H9 (cell line): Measurements from ENCODE around the gene SNW1. TPM values are rescaled to one million over a fixed set of nuclear protein-coding genes. Genes with fewer than 3 reads are reported as not detected.

ENCODE experiments used
- DNase-seq: peaks from one replicate; pipeline ENCODE4 v3.0.0-alpha.2; 2017
- H2AFZ ChIP-seq: one replicate; pipeline ENCODE4 v1.6.1; 2013; ENCODE audit warnings: mild to moderate bottlenecking, low read length, control low read depth, moderate library complexity
- H2AK5ac ChIP-seq: 2 replicates; pipeline ENCODE4 v1.6.1; 2013; ENCODE audit warnings: low read length, control low read depth, mixed read lengths; ENCODE audit not compliant: insufficient read length
- H2BK120ac ChIP-seq: one replicate; pipeline ENCODE4 v1.6.1; 2013; ENCODE audit warnings: low read depth, mild to moderate bottlenecking, low read length, control low read depth, inconsistent platforms; ENCODE audit not compliant: poor library complexity, severe bottlenecking
- H2BK12ac ChIP-seq: 2 replicates; pipeline ENCODE4 v1.6.1; 2013; ENCODE audit warnings: low read length, control low read depth, mixed read lengths, low read depth; ENCODE audit not compliant: insufficient read length
- H2BK15ac ChIP-seq: 2 replicates; pipeline ENCODE4 v1.6.1; 2013; ENCODE audit warnings: low read depth, low read length, control low read depth
- H2BK20ac ChIP-seq: one replicate; pipeline ENCODE4 v1.6.1; 2013; ENCODE audit warnings: low read depth, mild to moderate bottlenecking, low read length, control low read depth, inconsistent platforms; ENCODE audit not compliant: poor library complexity, severe bottlenecking
- H2BK5ac ChIP-seq: 2 replicates; pipeline ENCODE4 v1.6.1; 2013; ENCODE audit warnings: low read length, control low read depth, mixed read lengths; ENCODE audit not compliant: insufficient read length
- H3K14ac ChIP-seq: 2 replicates; pipeline ENCODE4 v1.6.1; 2013; ENCODE audit warnings: low read length, control low read depth; ENCODE audit not compliant: insufficient read depth
- H3K18ac ChIP-seq: 2 replicates; pipeline ENCODE4 v1.6.1; 2013; ENCODE audit warnings: low read depth, mild to moderate bottlenecking, mixed read lengths, low read length, control low read depth; ENCODE audit not compliant: insufficient read length
- H3K23ac ChIP-seq: 2 replicates; pipeline ENCODE4 v1.6.1; 2013; ENCODE audit warnings: low read length, control low read depth, mixed read lengths, low read depth; ENCODE audit not compliant: insufficient read length
- H3K23me2 ChIP-seq: 2 replicates; pipeline ENCODE4 v1.6.1; 2013; ENCODE audit warnings: low read depth, mild to moderate bottlenecking, mixed read lengths, low read length, control low read depth; ENCODE audit not compliant: insufficient read length, poor library complexity, severe bottlenecking
- H3K27ac ChIP-seq: 2 replicates; pipeline ENCODE4 v1.5.1; 2013; ENCODE audit warnings: low read length, control low read depth, mixed read lengths, low read depth; ENCODE audit not compliant: insufficient read length
- H3K27me3 ChIP-seq: 2 replicates; pipeline ENCODE4 v1.6.1; 2013; ENCODE audit warnings: low read length, control low read depth, inconsistent platforms; ENCODE audit not compliant: insufficient read depth
- H3K4ac ChIP-seq: 2 replicates; pipeline ENCODE4 v1.6.1; 2013; ENCODE audit warnings: low read depth, mild to moderate bottlenecking, control low read depth, inconsistent platforms, low read length, moderate library complexity
- H3K4me1 ChIP-seq: 2 replicates; pipeline ENCODE4 v1.6.1; 2013; ENCODE audit warnings: low read length, control low read depth, inconsistent platforms; ENCODE audit not compliant: insufficient read depth
- H3K4me2 ChIP-seq: 2 replicates; pipeline ENCODE4 v1.6.1; 2013; ENCODE audit warnings: low read length, control low read depth, mixed read lengths; ENCODE audit not compliant: insufficient read length, insufficient read depth
- H3K56ac ChIP-seq: 2 replicates; pipeline ENCODE4 v1.6.1; 2013; ENCODE audit warnings: low read depth, mild to moderate bottlenecking, mixed read lengths, low read length, control low read depth; ENCODE audit not compliant: insufficient read length
- H3K79me1 ChIP-seq: 2 replicates; pipeline ENCODE4 v1.6.1; 2013; ENCODE audit warnings: low read depth, mild to moderate bottlenecking, moderate library complexity, low read length, control low read depth, inconsistent platforms; ENCODE audit not compliant: insufficient read depth, poor library complexity, severe bottlenecking
- H3K79me2 ChIP-seq: 2 replicates; pipeline ENCODE4 v1.6.1; 2013; ENCODE audit warnings: low read length, control low read depth, inconsistent platforms; ENCODE audit not compliant: insufficient read depth
- H3K9ac ChIP-seq: 2 replicates; pipeline ENCODE4 v1.6.1; 2013; ENCODE audit warnings: low read length, control low read depth, mixed read lengths; ENCODE audit not compliant: insufficient read length; ENCODE audit errors: extremely low read depth
- H3K9me3 ChIP-seq: one replicate; pipeline ENCODE4 v1.6.1; 2013; ENCODE audit warnings: low read depth, low read length, inconsistent platforms; ENCODE audit not compliant: control insufficient read depth
- H3T11ph ChIP-seq: one replicate; pipeline ENCODE4 v1.6.1; 2013; ENCODE audit warnings: mild to moderate bottlenecking, low read length, control low read depth, inconsistent platforms
- H4K20me1 ChIP-seq: one replicate; pipeline ENCODE4 v1.6.1; 2013; ENCODE audit not compliant: control insufficient read depth, insufficient read length, insufficient read depth
- H4K5ac ChIP-seq: 2 replicates; pipeline ENCODE4 v1.6.1; 2013; ENCODE audit warnings: low read depth, mild to moderate bottlenecking, mixed read lengths, low read length, control low read depth; ENCODE audit not compliant: insufficient read length
- H4K8ac ChIP-seq: replicated peaks from 2 replicates; pipeline ENCODE4 v1.6.1; 2013; ENCODE audit warnings: low read length, control low read depth, mixed read lengths, low read depth; ENCODE audit not compliant: insufficient read length
- H4K91ac ChIP-seq: 2 replicates; pipeline ENCODE4 v1.6.1; 2013; ENCODE audit warnings: low read depth, mild to moderate bottlenecking, moderate library complexity, mixed read lengths, low read length, control low read depth; ENCODE audit not compliant: insufficient read length
- H3K27ac Mint-ChIP-seq, 3 experiments: 2 replicates in 2 of 3; 3 replicates in 1 of 3; pipeline ENCODE4 v1.8.0; 2020 to 2021; ENCODE audit warnings: mixed read lengths in 3 of 3, mild to moderate bottlenecking in 1 of 3, moderate library complexity in 1 of 3
- H3K27me3 Mint-ChIP-seq: 2 replicates; pipeline ENCODE4 v1.8.0; 2021; ENCODE audit warnings: low read depth, mild to moderate bottlenecking, moderate library complexity, mixed read lengths
- H3K36me3 Mint-ChIP-seq, 3 experiments: 2 replicates in 2 of 3; 3 replicates in 1 of 3; pipeline ENCODE4 v1.8.0; 2020 to 2021; ENCODE audit warnings: low read depth in 3 of 3, mixed read lengths in 3 of 3; ENCODE audit not compliant: insufficient read depth in 1 of 3
- H3K4me1 Mint-ChIP-seq, 2 experiments: 2 replicates each; pipeline ENCODE4 v1.8.0; 2020; ENCODE audit warnings: mixed read lengths in 2 of 2
- H3K4me3 Mint-ChIP-seq, 2 experiments: 2 replicates in 1 of 2; 3 replicates in 1 of 2; pipeline ENCODE4 v1.8.0; 2020 to 2021; ENCODE audit warnings: mild to moderate bottlenecking in 2 of 2, mixed read lengths in 2 of 2, moderate library complexity in 1 of 2
- H3K9me3 Mint-ChIP-seq, 2 experiments: 2 replicates in 1 of 2; 3 replicates in 1 of 2; pipeline ENCODE4 v1.8.0; 2020; ENCODE audit warnings: mild to moderate bottlenecking in 2 of 2, mixed read lengths in 2 of 2, moderate library complexity in 1 of 2
- WGBS: extraction: QIAGEN DNeasy Blood & Tissue Kit; methylation state at CpG from one replicate; pipeline ENCODE4 v1.1.7; 2013; ENCODE audit warnings: missing lambda C conversion rate, low lambda C conversion rate, mixed read lengths; ENCODE audit not compliant: insufficient read length; ENCODE audit errors: extremely low coverage; 5-methylcytosine and 5-hydroxymethylcytosine counted together
- total RNA-seq: library from RNA; stranded (reverse); gene quantifications from 2 replicates; pipeline ENCODE4 v1.2.1, GENCODE V29; 2021
- TF ChIP-seq, protein P1 (sequence below): fragments of 200-600 bp; sonication (generic); conservative IDR thresholded peaks from 3 replicates; pipeline ENCODE4 v1.8.0; 2021; ENCODE audit warnings: antibody characterized with exemption, mild to moderate bottlenecking

Gene SNW1
- total RNA-seq, 1 experiment from 2014 or later: 103 TPM

- no peak overlapping the region for H2BK5ac ChIP-seq
- DNase-seq: no peak
- TF ChIP-seq, protein P1, sequence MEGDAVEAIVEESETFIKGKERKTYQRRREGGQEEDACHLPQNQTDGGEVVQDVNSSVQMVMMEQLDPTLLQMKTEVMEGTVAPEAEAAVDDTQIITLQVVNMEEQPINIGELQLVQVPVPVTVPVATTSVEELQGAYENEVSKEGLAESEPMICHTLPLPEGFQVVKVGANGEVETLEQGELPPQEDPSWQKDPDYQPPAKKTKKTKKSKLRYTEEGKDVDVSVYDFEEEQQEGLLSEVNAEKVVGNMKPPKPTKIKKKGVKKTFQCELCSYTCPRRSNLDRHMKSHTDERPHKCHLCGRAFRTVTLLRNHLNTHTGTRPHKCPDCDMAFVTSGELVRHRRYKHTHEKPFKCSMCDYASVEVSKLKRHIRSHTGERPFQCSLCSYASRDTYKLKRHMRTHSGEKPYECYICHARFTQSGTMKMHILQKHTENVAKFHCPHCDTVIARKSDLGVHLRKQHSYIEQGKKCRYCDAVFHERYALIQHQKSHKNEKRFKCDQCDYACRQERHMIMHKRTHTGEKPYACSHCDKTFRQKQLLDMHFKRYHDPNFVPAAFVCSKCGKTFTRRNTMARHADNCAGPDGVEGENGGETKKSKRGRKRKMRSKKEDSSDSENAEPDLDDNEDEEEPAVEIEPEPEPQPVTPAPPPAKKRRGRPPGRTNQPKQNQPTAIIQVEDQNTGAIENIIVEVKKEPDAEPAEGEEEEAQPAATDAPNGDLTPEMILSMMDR: no peak
- WGBS: no CpG with 5 or more reads among the region's 1 CpG
- H4K8ac ChIP-seq: no peak overlapping the region
- Mint-ChIP-seq H3K9me3 (no peaks in the 10 kb centered on the region), H3K4me3 (no peak overlapping the region), H3K27me3 (no peaks in the 10 kb centered on the region), H3K4me1 (no peaks in the 10 kb centered on the region), H3K27ac (no peak overlapping the region), H3K36me3 (peaks cover 6 to 33% (median 18%) of the 10 kb centered on the region in 3 experiments; a peak in 6 of 7 replicates)
- no peak overlapping the region for H3T11ph ChIP-seq
- H3K79me2 ChIP-seq: no peaks in the 10 kb centered on the region
- H3K9me3 ChIP-seq: no peaks in the 10 kb centered on the region
- no peaks in the 10 kb centered on the region for H3K79me1 ChIP-seq
- no peaks in the 10 kb centered on the region for H3K23me2 ChIP-seq
- H4K91ac ChIP-seq: no peak overlapping the region
- no peak overlapping the region for H3K18ac ChIP-seq
- H2AFZ ChIP-seq: no peak overlapping the region
- no peak overlapping the region for H3K4me2 ChIP-seq
- H3K9ac ChIP-seq: no peak overlapping the region
- H2BK12ac ChIP-seq: no peak overlapping the region
- no peak overlapping the region for H2AK5ac ChIP-seq
- no peaks in the 10 kb centered on the region for H3K4me1 ChIP-seq
- H3K14ac ChIP-seq: no peak overlapping the region
- H3K4ac ChIP-seq: no peak overlapping the region
- H4K5ac ChIP-seq: no peak overlapping the region
- no peak overlapping the region for H2BK20ac ChIP-seq
- H3K23ac ChIP-seq: no peak overlapping the region
- no peak overlapping the region for H2BK120ac ChIP-seq
- no peak overlapping the region for H3K56ac ChIP-seq
- no peaks in the 10 kb centered on the region for H4K20me1 ChIP-seq
- H2BK15ac ChIP-seq: no peak overlapping the region
- H3K27ac ChIP-seq: no peak overlapping the region
- no peaks in the 10 kb centered on the region for H3K27me3 ChIP-seq
Observed at GRCh38 chr14:77682158-77682553, 78.8 kb downstream of the SNW1 start.
